ENCODE results near the gene EPB41L2.

- TF ChIP-seq CTCF (conservative IDR thresholded peaks at IDR 0.05; ENCODE audit: low read depth, low read length) (no peak), EZH2 (IDR thresholded peaks at IDR 0.05; ENCODE audit: borderline replicate concordance, low read depth, low read length, poor library complexity, severe bottlenecking) (no peak)
These were observed 235.5 kb downstream of the EPB41L2 start, which contains the start of gene SMLR1 for GRCh38 chr6:130827247-130828149.
